ENCODE data around the gene SYNE4.

The SYNE4 gene

GRCh38 chr19:36026091-36026876 lies 17.7 kb upstream of the SYNE4 start:
- no peak for DNase-seq (ENCODE audit: low read depth)

GRCh38 chr19:36025541-36025940 lies 16.9 kb upstream of the SYNE4 start:
- no peak for DNase-seq (ENCODE audit: low read depth)

GRCh38 chr19:36023432-36023831 lies 14.8 kb upstream of the SYNE4 start:
- DNase-seq (ENCODE audit: low read depth): no peak

- DNase-seq (ENCODE audit: low read depth): no peak
Measured at GRCh38 chr19:36019061-36019670, 10.6 kb upstream of the SYNE4 start.

GRCh38 chr19:36014012-36014924 lies 5.7 kb upstream of the SYNE4 start, which contains the start of gene ALKBH6:
ALKBH6 (minus strand) TSS chr19:36014213; CDS start chr19:36013397, 816 bp downstream.
- peak; percentile 97 for DNase-seq (ENCODE audit: low read depth)

GRCh38 chr19:36013280-36014011 lies 4.8 kb upstream of the SYNE4 start:
- DNase-seq (ENCODE audit: low read depth): no peak

GRCh38 chr19:36010402-36010801 lies 1.8 kb upstream of the SYNE4 start:
- DNase-seq (ENCODE audit: low read depth): no peak

GRCh38 chr19:36009633-36010379 lies 1.2 kb upstream of the SYNE4 start:
- no peak for DNase-seq (ENCODE audit: low read depth)

- peak; percentile 47 for DNase-seq (ENCODE audit: low read depth)
Measured at GRCh38 chr19:36009220-36009619, 607 bp upstream of the SYNE4 start.

GRCh38 chr19:36006955-36007354 lies 1.7 kb downstream of the SYNE4 start:
- DNase-seq (ENCODE audit: low read depth): no peak

GRCh38 chr19:36003284-36003683 lies 5.3 kb downstream of the SYNE4 start:
- DNase-seq (ENCODE audit: low read depth): no peak

GRCh38 chr19:36001605-36002004 lies 7.0 kb downstream of the SYNE4 start:
- DNase-seq (ENCODE audit: low read depth): no peak

- DNase-seq (ENCODE audit: low read depth): no peak
Measured at GRCh38 chr19:35996777-35997176, 11.8 kb downstream of the SYNE4 start.

GRCh38 chr19:35995048-35995993 lies 13.3 kb downstream of the SYNE4 start, which contains the start of gene SDHAF1:
SDHAF1 (plus strand) TSS chr19:35995188; CDS start chr19:35995275, 87 bp downstream.
- peak; percentile 89 for DNase-seq (ENCODE audit: low read depth)

GRCh38 chr19:35993923-35994598 lies 14.6 kb downstream of the SYNE4 start:
- no peak for DNase-seq (ENCODE audit: low read depth)

GRCh38 chr19:35992907-35993765 lies 15.5 kb downstream of the SYNE4 start:
- no peak for DNase-seq (ENCODE audit: low read depth)

- DNase-seq (ENCODE audit: low read depth): peak; percentile 59
Measured at GRCh38 chr19:35991731-35992450, 16.7 kb downstream of the SYNE4 start.

All from amniotic epithelial cell (primary cell).